Keratinocyte (primary cell): Measurements from ENCODE around the gene EMX1. TPM values are rescaled to one million over a fixed set of nuclear protein-coding genes. Genes with fewer than 3 reads are reported as not detected.

ENCODE experiments used
- DNase-seq: peaks from one replicate; pipeline ENCODE4 v3.0.0-alpha.2; 2011; ENCODE audit warnings: low read depth, missing footprints, low spot score
- FAIRE-seq: peaks from 2 replicates; lab custom pipeline; 2011; peaks lifted over from hg19 to GRCh38; lab: Jason Lieb, UNC
- H2AFZ ChIP-seq: 2 replicates; pipeline ENCODE4 v1.6.0; 2012; ENCODE audit warnings: low read length, control low read depth, inconsistent platforms; ENCODE audit not compliant: control insufficient read depth
- H3K27ac ChIP-seq: 2 replicates; pipeline ENCODE4 v1.5.1; 2011; ENCODE audit warnings: low read length; ENCODE audit not compliant: control insufficient read depth, insufficient read depth
- H3K27me3 ChIP-seq: 3 replicates; pipeline ENCODE4 v1.6.0; 2011; ENCODE audit warnings: low read length; ENCODE audit not compliant: control insufficient read depth, insufficient read depth; ENCODE audit errors: extremely low read depth
- H3K36me3 ChIP-seq, 2 experiments: 2 replicates in 1 of 2; 3 replicates in 1 of 2; pipeline ENCODE4 v1.5.1; 2011; ENCODE audit warnings: low read length in 2 of 2, mild to moderate bottlenecking in 1 of 2; ENCODE audit not compliant: control insufficient read depth in 2 of 2, insufficient read depth in 2 of 2; ENCODE audit errors: extremely low read depth in 1 of 2
- H3K4me1 ChIP-seq: 3 replicates; pipeline ENCODE4 v1.5.1; 2011; ENCODE audit warnings: low read length; ENCODE audit not compliant: control insufficient read depth, insufficient read depth; ENCODE audit errors: extremely low read depth
- H3K4me2 ChIP-seq: 3 replicates; pipeline ENCODE4 v1.6.0; 2011; ENCODE audit warnings: low read depth, low read length; ENCODE audit not compliant: control insufficient read depth, insufficient read depth; ENCODE audit errors: extremely low read depth
- H3K4me3 ChIP-seq, 3 experiments: fragments of 200-600 bp in 1 of 3; sonication (generic) in 1 of 3; 2 replicates in 2 of 3; 3 replicates in 1 of 3; pipeline ENCODE4 v1.5.1; 2011 to 2016; ENCODE audit warnings: low read length in 3 of 3, mild to moderate bottlenecking in 3 of 3, control low read depth in 2 of 3, inconsistent platforms in 1 of 3, low read depth in 1 of 3, mixed read lengths in 1 of 3, mixed run types in 1 of 3, moderate library complexity in 1 of 3; ENCODE audit not compliant: control insufficient read depth in 2 of 3, insufficient read depth in 2 of 3; ENCODE audit errors: extremely low read depth in 1 of 3
- H3K79me2 ChIP-seq: 2 replicates; pipeline ENCODE4 v1.6.0; 2012; ENCODE audit warnings: low read length; ENCODE audit not compliant: control insufficient read depth, insufficient read depth
- H3K9ac ChIP-seq: 3 replicates; pipeline ENCODE4 v1.6.0; 2011; ENCODE audit warnings: low read length; ENCODE audit not compliant: control insufficient read depth, insufficient read depth; ENCODE audit errors: extremely low read depth
- H3K9me1 ChIP-seq: 3 replicates; pipeline ENCODE4 v1.6.0; 2011; ENCODE audit warnings: low read length; ENCODE audit not compliant: control insufficient read depth, insufficient read depth; ENCODE audit errors: extremely low read depth
- H3K9me3 ChIP-seq: 2 replicates; pipeline ENCODE4 v1.5.1; 2012; ENCODE audit warnings: low read depth, low read length; ENCODE audit not compliant: control insufficient read depth
- H4K20me1 ChIP-seq: 3 replicates; pipeline ENCODE4 v1.6.0; 2011; ENCODE audit warnings: low read length; ENCODE audit not compliant: control insufficient read depth, insufficient read depth; ENCODE audit errors: extremely low read depth
- CTCF ChIP-seq, 3 experiments: IDR thresholded peaks in 1 of 3; conservative IDR thresholded peaks in 1 of 3; optimal IDR thresholded peaks in 1 of 3; 2 replicates in 2 of 3; 3 replicates in 1 of 3; pipeline versions ENCODE3 to v1.5.1; 2011; ENCODE audit warnings: low read length in 3 of 3, mild to moderate bottlenecking in 3 of 3, moderate library complexity in 2 of 3, control low read depth in 1 of 3, inconsistent platforms in 1 of 3; ENCODE audit not compliant: insufficient read depth in 2 of 3; ENCODE audit errors: extremely low read depth in 1 of 3
- EZH2 ChIP-seq: IDR thresholded peaks from one replicate; pipeline ENCODE4 v1.6.1; 2012; ENCODE audit warnings: inconsistent platforms, mild to moderate bottlenecking, low read length, moderate library complexity
- dilution Hi-C: fragments of 300-500 bp; cut with MboI; formaldehyde crosslinking; loops from one replicate; pipeline ENCODE4 v1.7.0; 2020; ENCODE audit warnings: low sequenced_read_pairs; ENCODE audit not compliant: extremely low pct_ligation_motif_present
- polyA plus RNA-seq, 5 experiments: library from polyadenylated mRNA; depleted of rRNA in 3 of 5; stranded (reverse) in 3 of 5; stranded (forward) in 1 of 5; unstranded in 1 of 5; fragments of >200 nt; gene quantifications; 1 replicate in 1 of 5; 2 replicates in 3 of 5; 3 replicates in 1 of 5; pipeline versions ENCODE4 v1.2.1 to v1.2.3, GENCODE V29; 2011 to 2012; ENCODE audit warnings: missing spikeins in 2 of 5, low read depth in 1 of 5, low replicate concordance in 1 of 5

Gene EMX1
- polyA plus RNA-seq, 1 donor (not counting 4 experiments of a cell fraction or from before 2014, with no cell fraction given) = not detected

DNA sequence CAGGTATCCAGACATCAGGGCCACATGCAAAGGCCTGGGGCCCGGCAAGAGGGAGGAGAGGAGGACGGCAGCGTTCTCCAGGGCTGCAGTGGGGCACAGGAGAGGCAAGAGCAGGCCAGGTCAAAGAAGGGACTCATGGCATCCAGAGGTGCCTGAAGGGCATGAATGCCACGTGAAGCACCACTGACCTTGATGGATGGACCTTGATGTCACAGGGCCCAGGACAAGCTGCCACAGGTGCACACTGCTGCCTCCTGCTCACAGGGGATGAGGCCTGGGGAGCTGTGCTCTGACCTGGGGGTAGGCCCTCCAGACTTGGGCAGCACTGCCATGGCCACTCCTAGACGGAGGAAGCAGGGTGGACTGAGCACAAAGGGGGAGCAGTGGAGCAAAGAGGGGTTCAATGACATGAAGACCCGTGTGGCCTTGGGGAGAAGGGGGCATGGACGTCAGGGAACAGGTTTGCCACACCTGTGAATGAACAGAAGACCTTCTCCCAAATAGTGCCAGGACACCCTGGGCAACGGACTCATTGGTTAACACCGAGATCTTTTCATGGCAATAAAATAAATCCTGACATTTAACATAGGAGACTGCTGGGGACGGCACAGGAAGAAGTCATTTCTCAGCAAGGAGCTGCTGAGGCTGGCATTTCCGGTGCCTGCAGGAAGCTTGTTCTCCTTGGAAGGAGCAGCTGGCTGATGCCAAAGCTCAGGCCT lies 65.6 kb downstream of the EMX1 start:
- no peak overlapping the region for H3K4me2 ChIP-seq
- DNase-seq (no peak), FAIRE-seq (no peak)
- no peak for TF ChIP-seq EZH2
- no peak for TF ChIP-seq CTCF (optimal IDR thresholded peaks at IDR 0.05 in 1 of 3, IDR thresholded peaks at IDR 0.05 in 1 of 3, conservative IDR thresholded peaks at IDR 0.05 in 1 of 3; ENCODE audit: extremely low read depth in 1 of 3, insufficient read depth in 2 of 3, low read length in 3 of 3)
- H3K9me1 ChIP-seq = no peaks in the 10 kb centered on the region
- no peaks in the 10 kb centered on the region for H3K9me3 ChIP-seq
- no peak overlapping the region for H3K9ac ChIP-seq
- no peaks in the 10 kb centered on the region for H3K27me3 ChIP-seq
- H3K36me3 ChIP-seq = no peaks in the 10 kb centered on the region
- H3K4me1 ChIP-seq = peaks cover 6% of the 10 kb centered on the region
- H3K4me3 ChIP-seq = no peak overlapping the region
- no peaks in the 10 kb centered on the region for H3K79me2 ChIP-seq
- H4K20me1 ChIP-seq = no peaks in the 10 kb centered on the region
- dilution Hi-C loops = no loop called here
- H3K27ac ChIP-seq = no peak overlapping the region
- no peak overlapping the region for H2AFZ ChIP-seq

- dilution Hi-C loops = no loop called here
- Histone ChIP-seq H3K9me1 (no peaks in the 10 kb centered on the region), H3K9ac (no peak overlapping the region), H3K4me2 (no peak overlapping the region), H3K27me3 (no peaks in the 10 kb centered on the region), H4K20me1 (no peaks in the 10 kb centered on the region), H3K36me3 (no peaks in the 10 kb centered on the region), H3K9me3 (no peaks in the 10 kb centered on the region), H3K79me2 (no peaks in the 10 kb centered on the region), H3K4me3 (no peak overlapping the region), H3K27ac (no peak overlapping the region), H3K4me1 (peaks cover 6% of the 10 kb centered on the region), H2AFZ (no peak overlapping the region)
- DNase-seq (no peak), FAIRE-seq (no peak)
- TF ChIP-seq EZH2 (no peak), CTCF (optimal IDR thresholded peaks at IDR 0.05 in 1 of 3, IDR thresholded peaks at IDR 0.05 in 1 of 3, conservative IDR thresholded peaks at IDR 0.05 in 1 of 3; ENCODE audit: extremely low read depth in 1 of 3, insufficient read depth in 2 of 3, low read length in 3 of 3) (no peak)
Measured at GRCh38 chr2:72983500-72984161, 66.3 kb downstream of the EMX1 start.
